NOMO-1 treated with DMSO at 0.1 percent for 48 hours (cell line): ENCODE measurements around the gene RGS14.
"Not testable (repeated sequence)": the region's sequence is repeated elsewhere in the genome, so short reads cannot be mapped to it uniquely, and the experiment has no call there.

Source experiments
- DNase-seq: peaks from one replicate; lab custom pipeline; 2025; ENCODE audit not compliant: unreplicated experiment; lab: John Stamatoyannopoulos, UW

RGS14 gene

DNA sequence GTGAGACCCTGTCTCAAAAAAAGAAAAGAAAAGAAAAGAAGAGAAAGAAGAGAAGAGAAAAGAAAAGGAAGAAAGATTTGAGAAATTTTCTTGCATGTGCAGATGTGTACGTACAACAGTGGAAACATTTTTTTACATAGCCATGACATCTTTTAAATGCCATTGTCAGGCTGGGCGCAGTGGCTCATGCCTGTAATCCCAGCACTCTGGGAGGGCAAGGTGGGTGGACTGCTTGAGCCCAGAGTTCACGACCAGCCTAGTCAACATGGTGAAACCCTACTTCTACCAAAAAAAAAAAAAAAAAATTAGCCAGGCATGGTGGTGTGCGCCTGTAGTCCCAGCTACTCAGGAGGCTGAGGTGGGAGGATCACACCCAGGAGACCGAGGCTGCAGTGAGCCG is 12.8 kb upstream of the RGS14 start:
- DNase-seq, result no peak

DNA sequence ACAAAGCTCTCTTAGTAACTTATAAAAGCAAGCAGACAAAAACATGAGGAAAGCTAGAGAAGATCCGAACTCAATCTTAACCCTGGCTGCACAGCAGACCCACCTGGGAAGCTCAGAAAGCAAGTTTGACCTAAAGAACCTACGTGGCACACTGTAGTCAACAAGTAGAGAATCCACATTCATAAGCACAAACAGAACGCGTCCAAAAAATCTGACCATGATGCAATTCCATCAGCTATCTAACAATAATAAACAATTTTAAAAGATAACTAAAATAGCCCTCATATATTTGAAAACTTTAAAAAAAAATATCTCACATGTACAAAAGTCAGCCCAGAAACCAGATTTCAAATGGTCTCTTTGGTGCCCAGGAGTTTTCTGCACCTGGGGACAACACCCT is 10.9 kb upstream of the RGS14 start:
- no peak for DNase-seq

DNA sequence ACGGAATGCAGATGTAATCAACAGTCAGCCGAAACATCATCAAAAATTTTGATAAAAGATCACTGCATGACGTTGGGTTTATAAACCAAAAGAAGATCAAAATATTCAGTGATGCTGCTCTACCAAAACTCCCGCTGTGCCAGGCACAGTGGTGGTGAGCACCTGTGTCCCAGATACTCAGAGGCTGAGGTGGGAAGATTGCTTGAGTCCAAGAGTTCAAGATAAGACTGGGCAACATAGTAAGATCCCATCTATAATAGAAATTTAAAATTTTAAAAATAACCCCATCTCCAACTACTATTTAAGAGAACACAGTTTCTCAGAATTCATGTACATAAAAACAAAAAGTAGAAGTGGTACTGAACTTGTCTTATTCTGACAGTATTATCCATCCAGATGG is 10.0 kb upstream of the RGS14 start:
- DNase-seq, result no peak

DNA sequence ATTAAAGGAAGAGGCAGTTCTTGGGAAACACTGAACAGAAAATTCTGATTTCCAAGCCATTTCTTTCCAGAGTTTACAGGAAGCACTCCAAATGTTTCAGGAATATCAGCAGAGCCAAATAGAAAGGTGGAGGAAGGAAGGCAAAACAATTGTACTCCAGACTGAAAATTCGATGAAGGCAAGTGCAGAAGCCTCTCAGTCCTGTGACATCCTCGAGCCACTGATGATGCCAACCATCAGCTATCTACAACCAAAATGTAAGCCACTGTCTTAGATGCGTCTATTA is 8.4 kb upstream of the RGS14 start:
- DNase-seq, result no peak

DNA sequence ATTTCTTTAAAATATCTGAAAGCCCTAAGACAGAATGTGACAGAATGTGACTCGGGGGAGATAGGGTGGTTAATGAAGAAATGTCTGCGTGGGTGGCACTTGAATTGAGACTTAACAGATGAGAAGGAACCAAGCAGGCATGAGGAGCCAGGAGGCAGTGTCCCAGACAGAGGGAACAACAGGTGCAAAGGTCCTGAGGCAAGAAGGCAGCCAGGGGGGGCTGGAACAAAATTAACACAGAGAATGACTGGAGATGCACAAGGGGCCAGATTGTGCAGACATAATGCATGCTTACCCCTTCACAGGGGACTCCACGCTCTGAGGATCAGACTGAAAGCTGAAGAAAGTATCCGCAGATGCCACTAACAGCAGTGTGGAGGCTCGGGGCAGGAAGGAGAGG is 8.0 kb upstream of the RGS14 start:
- DNase-seq, result no peak

DNA sequence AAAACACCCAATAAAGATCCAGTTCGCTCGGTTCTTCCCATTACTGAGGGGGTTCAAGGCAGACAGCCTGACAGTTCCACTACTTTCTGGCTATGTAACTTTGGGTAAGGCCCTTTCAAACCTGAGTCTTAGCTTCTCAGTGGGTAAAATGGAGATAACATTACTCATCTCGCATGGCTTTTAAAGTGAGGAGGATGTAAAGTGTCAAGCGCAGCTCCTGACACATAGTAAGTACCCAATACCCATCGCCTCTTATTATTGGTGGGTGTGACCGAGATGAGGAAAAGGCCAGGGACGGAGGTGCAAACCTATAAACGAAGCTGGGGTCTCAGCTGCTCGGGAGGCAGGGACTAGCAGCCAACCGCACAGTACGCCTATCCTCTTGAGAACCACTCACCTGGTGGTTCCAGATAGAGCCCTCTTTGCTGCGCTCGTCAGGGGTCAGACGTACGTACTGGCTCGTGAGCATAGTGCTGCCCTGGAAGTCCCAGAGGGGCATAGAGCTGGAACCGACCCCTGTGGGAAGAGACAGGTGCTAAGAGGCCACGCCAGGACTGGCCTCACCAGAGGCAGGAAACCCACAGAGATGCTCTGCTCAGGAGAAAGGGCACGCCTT is 6.8 kb upstream of the RGS14 start:
- no peak for DNase-seq

DNA sequence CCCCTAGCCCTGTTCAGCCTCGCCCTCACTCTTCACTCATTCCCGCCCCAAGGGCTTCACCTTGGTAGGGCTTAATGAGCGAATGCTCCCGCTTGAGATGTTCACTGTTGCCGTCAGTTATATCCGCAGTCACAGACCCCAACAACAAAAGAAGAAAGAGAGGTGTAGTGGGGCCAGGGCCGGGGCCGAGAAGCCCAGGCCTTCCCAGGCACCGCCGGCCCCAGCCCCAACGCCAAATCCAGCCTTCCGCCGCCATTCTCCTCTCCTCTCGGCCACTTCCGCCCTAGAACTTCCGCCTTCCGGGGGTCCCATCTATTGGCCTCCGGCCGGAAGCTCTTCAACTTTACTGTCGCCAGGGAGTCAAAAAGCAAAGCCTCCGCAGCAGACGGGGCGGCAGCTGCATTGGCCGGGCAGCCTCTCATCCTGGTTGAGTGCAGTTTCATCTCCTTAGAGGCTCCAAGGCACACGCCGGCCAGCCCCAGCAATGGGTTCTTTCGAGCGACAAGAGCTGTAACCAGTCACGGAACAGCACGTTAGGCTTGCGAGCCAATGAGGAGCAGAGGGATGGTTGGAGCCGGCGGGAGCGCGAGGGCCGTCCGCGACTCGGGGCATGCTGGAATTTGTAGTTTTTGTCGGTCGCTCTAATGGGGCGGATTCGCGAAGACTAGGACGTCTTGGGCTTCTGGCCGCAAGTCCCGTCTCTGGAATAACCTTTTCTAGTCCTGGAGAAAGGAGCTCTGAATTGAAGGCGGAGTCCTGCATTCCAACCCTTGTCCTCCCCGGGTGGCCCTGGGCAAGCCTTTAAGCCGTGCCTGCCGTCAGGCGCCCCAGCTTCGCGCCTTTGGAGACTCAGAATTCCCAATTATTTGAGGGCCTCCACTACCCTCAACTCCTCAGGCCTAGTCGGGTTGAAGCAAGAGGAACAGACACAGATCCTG is 6.1 kb upstream of the RGS14 start, which contains the start of gene LMAN2:
Gene LMAN2, minus strand, starts transcription at position 277 of the 938 bp plus-strand sequence. Its CDS starts 21 bp downstream, at position 256.
- peak; percentile 97 for DNase-seq

DNA sequence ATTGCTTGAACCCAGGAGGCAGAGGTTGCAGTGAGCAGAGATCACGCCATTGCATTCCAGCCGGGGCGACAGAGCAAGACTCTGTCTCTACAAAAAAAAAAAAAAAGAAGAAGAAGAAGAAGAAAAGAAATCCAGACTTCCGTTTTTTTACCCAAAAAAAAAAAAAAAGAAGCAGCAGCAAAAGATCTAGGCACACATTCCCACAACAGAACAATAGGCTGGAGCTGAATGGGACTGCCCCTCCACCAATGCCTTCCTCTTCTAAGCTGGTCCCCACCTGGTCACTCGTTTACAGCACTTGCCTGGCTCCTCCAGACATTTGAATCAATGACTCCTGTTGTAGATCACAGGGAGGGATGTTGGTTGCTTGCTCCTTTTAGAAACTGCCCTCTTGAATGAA is 4.6 kb upstream of the RGS14 start:
- peak; percentile 42 for DNase-seq

DNA sequence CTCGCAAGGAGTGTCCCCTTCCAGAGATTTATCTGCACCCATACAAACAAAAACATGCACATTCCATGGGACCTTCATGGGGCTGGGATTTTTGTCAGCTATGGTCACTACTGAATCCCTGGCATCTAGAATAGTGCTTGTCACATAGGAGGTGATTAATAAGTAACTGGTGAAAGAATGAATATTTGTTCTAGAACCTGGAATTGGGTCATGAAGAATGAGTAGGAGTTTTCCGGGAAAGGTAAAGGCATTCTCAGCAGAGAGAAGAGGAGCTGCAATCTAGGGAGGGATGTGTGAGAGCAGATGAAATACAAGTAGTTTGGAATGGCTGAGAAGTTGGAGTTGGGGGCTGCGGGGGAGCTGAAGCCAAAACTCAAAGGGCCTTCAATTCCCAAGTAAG is 3.5 kb upstream of the RGS14 start:
- no peak for DNase-seq

DNA sequence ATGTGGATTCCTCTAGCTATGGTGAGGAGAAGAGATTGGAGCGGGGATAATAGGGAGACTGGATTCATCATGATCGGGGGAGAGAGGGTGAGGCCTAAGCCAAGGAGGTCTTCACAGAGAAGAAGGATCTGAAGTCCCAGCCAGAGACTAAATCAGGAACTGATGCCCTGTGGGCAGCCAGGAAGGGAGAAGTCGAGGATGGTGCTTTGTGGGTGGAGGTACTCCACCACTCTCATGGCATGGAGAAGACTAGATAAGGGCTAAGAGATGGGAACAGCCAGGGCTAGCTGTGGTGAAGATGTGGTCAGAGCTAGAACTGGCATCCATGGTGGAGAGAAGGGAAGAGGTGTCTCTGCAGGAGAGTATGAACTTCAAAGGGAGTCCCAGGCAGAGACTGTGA is 3.0 kb upstream of the RGS14 start:
- DNase-seq, result no peak

DNA sequence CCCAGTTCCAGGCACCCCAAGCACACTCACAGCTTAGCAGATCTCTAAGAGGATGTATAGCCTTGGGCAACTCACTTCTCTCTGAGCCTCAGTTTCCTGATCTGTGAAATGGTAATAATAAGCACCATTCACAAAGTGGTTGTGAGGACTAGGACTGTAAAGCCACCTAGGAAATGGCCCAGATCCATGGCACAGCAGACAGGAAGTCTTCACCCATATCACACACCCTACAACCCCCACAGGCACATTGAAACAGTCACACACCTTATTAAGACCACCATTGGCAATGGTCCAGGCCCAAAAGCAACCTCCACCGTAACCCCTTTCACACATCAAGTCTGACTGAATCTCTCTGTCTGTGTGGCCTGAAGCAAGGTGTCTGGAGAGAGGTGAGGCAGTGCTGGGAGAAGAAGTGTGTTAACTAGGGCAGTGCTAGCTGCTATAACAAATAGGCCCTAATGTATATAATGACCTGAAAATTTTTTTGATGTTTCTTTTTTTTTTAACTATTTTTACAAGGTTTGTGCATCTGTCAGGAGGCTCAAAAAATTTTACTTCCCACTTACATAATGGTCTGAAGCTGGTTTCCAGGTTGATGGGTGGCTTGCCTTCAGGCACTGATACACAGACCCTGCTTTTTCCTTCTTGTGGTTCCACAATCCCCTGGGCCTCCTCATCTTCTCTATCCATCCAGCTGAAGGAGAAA is 2.4 kb upstream of the RGS14 start:
- DNase-seq, result no peak

DNA sequence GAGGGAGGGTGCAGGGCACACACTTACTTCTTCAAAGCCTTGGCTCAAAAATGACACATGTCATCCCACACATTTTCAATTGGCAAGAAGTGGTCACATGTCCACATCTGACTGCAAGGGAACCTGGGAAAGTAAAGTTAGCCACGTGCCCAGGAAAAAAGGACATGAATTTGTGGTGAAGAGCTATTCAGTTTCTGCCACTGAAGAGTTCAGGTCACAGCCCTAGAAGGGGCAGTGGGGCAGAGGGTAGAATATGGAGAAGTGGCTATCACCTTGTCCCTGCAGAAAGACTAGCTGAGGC is 1.9 kb upstream of the RGS14 start:
- no peak for DNase-seq

DNA sequence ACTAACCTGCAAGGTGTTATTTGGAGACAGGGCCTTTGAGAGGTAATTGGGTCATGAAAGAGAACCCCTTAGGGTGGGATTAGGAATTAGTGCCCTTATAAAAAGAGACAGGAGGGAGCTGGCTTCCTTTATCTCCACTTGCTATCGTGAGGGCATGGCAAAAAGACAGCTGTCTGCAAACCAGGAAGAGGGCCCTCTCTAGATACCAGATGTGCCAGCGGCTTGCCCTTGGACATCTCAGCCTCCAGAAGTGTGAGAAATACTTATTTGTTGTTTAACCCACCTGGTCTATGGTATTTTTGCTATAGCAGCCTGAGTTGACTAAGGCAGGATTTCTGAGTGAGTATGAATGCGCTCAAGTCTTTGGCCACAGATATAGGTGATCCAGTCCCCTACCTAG is 978 bp upstream of the RGS14 start:
- peak; percentile 12 for DNase-seq

DNA sequence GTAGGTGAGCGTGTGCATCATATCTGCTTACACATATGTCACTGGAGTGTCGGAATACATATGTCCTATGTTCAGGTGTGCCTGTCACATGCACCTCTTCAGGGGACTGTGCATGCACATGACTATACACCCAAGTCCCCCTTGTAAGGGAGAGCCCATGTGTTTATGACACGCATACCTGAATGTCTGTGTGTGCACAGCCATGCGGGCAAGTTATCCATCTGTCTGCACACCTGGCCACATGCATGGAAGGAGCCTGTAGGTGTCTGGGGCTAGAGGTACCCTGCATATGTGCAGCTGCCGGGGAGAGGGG is 622 bp upstream of the RGS14 start:
- DNase-seq, result no peak

DNA sequence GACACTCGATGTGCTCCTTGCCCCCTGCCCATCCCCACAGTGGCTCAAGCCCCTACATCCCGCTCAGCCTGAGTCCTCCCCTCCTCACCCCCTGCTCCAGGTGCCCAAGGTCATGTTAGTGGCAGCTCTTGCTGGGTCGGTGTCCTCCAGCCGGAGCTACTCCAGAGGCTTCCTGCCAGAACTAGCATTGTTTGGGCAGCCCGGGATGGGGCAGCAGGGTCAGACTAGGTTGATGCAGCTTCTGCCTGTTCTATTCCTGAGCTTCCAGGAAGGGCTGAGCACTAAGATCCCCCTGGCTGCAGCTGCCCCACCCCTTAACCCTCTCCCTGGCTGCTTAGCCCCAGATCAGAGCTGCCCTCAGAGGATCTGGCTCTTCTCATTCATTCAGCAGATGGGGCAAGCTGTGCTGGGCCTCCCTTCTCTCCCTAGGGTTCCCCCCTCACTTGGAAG is 671 bp downstream of the RGS14 start:
- DNase-seq, result no peak

DNA sequence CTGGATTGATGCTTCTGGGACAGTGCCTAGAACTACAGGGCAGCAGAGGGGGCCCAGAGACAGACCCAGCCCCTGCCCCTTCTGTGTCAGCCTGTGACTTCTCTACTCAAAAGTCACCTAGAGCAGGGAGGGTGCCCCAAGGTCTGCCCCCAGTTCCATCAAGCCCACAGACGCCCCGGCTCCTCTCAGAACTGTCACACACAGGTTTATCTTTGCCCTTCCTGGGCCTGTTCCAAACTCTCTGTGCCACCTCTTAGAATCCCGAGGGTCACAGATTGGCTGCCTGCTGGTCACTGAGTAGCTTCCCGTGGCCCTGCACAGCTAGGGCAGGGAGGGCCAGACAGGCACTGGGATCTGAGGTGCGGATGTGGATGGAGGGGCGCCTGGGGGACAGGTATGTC is 1.7 kb downstream of the RGS14 start:
- no peak for DNase-seq

DNA sequence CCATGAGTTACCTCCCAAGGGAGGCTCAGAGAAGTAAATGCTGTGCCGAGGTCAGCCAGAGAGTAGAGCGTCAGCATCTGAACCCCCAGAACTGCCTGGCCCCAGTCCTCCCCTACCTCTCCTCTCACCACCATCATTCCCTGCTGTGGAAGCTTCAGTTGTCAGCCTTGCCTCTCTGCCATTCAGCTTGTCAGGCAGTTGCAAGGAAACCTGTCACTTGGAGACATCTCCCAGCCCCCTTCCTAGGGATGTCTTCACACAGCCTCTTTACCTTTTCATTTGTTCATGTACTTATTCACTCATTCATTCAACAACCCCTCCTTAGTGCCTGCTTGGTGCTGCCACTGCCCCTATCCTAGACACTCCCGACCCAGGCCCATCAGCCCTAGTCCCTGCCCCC is 2.1 kb downstream of the RGS14 start:
- no peak for DNase-seq

DNA sequence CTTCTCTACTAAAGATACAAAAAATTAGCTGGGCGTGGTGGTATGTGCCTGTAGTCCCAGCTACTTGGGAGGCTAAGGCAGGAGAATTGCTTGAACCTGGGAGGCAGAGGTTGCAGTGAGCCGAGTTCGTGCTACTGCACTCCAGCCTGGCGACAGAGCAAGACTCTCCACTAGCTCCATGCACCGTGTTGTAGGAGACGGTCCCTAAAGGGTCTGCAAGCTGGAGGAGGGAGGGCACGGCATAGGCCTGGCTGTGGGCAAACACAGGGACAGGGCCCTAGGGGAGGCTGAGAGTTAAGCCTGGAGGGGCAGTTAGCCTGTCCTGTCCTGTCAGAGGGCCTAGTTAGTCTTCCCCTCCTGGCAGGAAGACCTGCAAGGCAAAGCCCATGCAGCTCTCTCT is 3.0 kb downstream of the RGS14 start:
- not testable (repeated sequence) for DNase-seq

DNA sequence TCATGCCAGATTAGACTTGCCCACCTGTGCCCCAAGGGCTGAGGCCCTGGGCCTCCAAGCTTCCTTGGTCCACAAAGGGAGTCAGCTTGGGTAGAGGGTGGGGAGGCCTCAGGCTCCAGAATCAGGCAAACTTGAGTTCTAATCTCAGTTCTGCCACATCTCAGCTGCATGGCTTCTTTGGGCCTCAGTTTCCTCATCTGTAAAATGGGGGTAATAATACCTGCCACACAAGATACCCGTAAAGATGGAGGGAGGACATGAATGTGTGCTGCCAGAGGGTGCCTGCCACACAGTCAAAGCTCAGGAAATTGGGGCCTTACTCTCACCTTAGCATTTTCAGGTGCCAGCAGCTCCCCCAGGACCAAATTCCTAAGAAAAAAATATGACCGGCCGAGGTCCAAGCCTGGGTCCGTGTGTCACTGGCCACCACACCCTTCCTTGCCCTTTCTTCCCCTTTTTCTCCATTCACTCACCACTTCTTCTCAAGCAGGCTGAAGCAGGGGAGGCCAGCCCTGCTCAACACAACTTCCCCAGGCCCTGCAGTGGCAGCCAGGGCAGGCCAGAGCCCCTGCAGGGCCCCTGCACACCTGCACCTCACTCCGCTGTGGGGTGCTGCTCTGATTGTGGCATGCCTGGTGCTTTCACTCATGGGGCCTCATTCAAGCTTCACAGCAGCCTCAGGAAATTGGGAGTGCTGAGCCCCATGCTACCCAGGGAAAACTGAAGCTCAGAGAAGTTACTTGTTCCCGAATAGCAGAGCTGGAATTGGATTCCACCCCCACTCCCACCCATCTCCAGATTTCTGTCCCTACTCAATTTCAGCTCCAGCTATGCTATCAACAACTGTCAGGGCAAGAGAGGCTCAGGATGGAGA is 3.9 kb downstream of the RGS14 start:
- DNase-seq, result peak; percentile 73

DNA sequence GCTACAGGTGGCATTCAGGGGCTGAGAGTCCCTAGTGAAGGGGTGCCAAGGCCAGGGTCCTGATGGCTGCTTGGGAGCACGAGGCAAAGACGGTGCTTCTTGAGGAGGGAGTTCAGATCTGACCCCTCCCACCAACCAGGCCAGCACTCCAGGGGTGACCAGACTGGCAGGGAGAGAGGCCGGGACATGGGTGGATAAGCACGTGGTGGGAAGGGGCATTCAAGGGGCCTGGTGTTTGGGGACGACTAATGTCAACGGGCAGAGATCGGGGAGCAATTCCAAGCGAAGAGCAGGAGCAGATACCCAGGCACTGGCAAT is 4.5 kb downstream of the RGS14 start:
- DNase-seq, result no peak

DNA sequence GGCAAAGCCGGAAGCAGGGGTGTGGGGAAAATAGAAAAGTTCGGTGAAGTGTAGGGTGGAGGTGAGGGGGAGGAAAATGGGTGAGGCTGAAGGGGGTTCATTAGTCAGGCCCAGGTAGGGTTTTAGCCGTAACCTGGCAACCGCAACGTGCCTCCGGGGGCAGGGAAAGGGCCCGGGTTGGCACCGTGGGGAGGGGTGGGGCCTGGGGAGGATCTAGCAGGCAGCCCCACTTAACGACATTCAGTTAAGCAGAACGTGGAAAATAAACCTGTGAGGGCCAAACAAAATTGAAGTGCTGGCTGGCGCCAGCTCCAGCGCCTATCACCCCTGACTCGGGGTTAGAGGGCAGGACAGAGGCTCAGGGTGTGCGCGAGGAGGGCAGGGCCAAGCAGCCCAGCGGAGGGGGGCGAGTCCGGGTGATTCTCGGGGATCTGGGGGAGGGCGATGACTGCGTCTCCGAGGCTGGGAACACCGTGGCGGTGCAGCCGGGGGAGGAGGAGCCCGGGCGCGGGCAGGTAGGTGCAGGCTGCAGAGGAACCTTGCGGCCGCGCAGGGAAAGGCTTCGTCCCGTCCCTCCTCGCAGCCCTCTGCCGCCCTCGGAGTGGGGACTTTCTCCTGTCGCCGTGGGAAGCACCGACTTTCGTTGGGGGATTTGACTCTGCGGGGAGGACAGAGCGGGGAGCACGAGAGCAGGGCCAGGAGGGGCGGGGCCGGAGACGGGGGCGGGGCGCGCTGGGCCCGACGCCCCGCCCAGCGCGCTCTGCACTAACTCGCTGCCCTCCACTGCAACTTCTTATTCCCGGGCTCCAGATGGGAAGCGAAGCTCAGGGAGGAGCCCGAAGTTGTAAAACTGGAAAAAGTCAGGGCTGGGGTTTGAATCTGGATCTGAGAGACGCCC is 5.1 kb downstream of the RGS14 start:
- DNase-seq, result no peak
